OCI-LY7 (cell line): Measurements from ENCODE around the gene MIDN. TPM values are rescaled to one million over a fixed set of nuclear protein-coding genes. Genes with fewer than 3 reads are reported as not detected.

Source experiments
- BruUV-seq: library from RNA; stranded (reverse); fragments of 400-500 nt; replicated peaks from 2 replicates; lab custom pipeline; 2021; lab: Mats Ljungman, UMichigan
- CTCF ChIA-PET: fragments of 300-600 bp; sonication (Branson Sonifier 250); formaldehyde crosslinking; loops from one replicate; lab custom pipeline; 2022; ENCODE audit warnings: antibody characterized with exemption; ENCODE audit not compliant: unreplicated experiment; lab: Charles Lee
- POLR2A ChIA-PET: fragments of 300-600 bp; sonication (Branson Sonifier 250); formaldehyde crosslinking; loops from one replicate; lab custom pipeline; 2022; ENCODE audit warnings: antibody characterized with exemption; lab: Charles Lee
- DNase-seq: peaks from one replicate; pipeline ENCODE4 v3.0.0-alpha.2; 2015; ENCODE audit warnings: low spot score
- H2AFZ ChIP-seq: fragments of 200-600 bp; sonication (generic), shearing (Covaris generic); 2 replicates; pipeline ENCODE4 v1.6.1; 2014; ENCODE audit warnings: mild to moderate bottlenecking, antibody characterized with exemption, low read length, moderate library complexity
- H3K27ac ChIP-seq: fragments of 200-600 bp; sonication (generic); 2 replicates; pipeline ENCODE4 v1.5.1; 2014; ENCODE audit warnings: mixed run types, low read depth, mild to moderate bottlenecking, moderate library complexity, low read length, inconsistent platforms; ENCODE audit not compliant: poor library complexity, severe bottlenecking
- H3K36me3 ChIP-seq: fragments of 200-600 bp; sonication (generic); 2 replicates; pipeline ENCODE4 v1.6.1; 2014; ENCODE audit warnings: mild to moderate bottlenecking, antibody characterized with exemption, low read length, moderate library complexity, mixed read lengths; ENCODE audit not compliant: insufficient read depth
- H3K4me1 ChIP-seq: fragments of 200-600 bp; sonication (generic); 2 replicates; pipeline ENCODE4 v1.5.1; 2014; ENCODE audit warnings: mild to moderate bottlenecking, low read length; ENCODE audit not compliant: insufficient read depth, poor library complexity, severe bottlenecking
- H3K4me2 ChIP-seq: fragments of 200-600 bp; sonication (generic); 2 replicates; pipeline ENCODE4 v1.6.1; 2014; ENCODE audit warnings: mild to moderate bottlenecking, low read length
- H3K4me3 ChIP-seq: fragments of 200-600 bp; sonication (generic); 2 replicates; pipeline ENCODE4 v1.5.1; 2014; ENCODE audit warnings: mild to moderate bottlenecking, low read depth, low read length; ENCODE audit not compliant: poor library complexity, severe bottlenecking
- H3K79me2 ChIP-seq: fragments of 200-600 bp; sonication (generic); 2 replicates; pipeline ENCODE4 v1.6.1; 2016; ENCODE audit warnings: low read depth, mild to moderate bottlenecking, low read length, moderate library complexity, mixed read lengths; ENCODE audit not compliant: insufficient read depth
- H3K9me2 ChIP-seq: fragments of 200-600 bp; sonication (generic); 2 replicates; pipeline ENCODE4 v1.6.1; 2016; ENCODE audit warnings: mild to moderate bottlenecking, low read length, mixed read lengths; ENCODE audit not compliant: insufficient read depth
- H3K9me3 ChIP-seq: fragments of 200-600 bp; sonication (generic); 2 replicates; pipeline ENCODE4 v1.6.1; 2014; ENCODE audit warnings: mild to moderate bottlenecking, mixed run types, low read length, mixed read lengths
- H4K20me1 ChIP-seq: fragments of 200-600 bp; sonication (generic); 2 replicates; pipeline ENCODE4 v1.6.1; 2014; ENCODE audit warnings: mild to moderate bottlenecking, antibody characterized with exemption, low read length, moderate library complexity, mixed read lengths; ENCODE audit not compliant: insufficient read depth
- CTCF ChIP-seq: fragments of 200-600 bp; sonication (generic); conservative IDR thresholded peaks from 2 replicates; pipeline ENCODE4 v1.5.1; 2014; ENCODE audit warnings: mild to moderate bottlenecking, antibody characterized with exemption, low read length, moderate library complexity, mixed read lengths
- EZH2phosphoT487 ChIP-seq: fragments of 200-600 bp; sonication (generic); IDR thresholded peaks from 2 replicates; pipeline ENCODE4 v1.6.1; 2018; ENCODE audit warnings: low read depth, borderline replicate concordance, mild to moderate bottlenecking, mixed run types, antibody characterized with exemption, low read length, moderate library complexity, mixed read lengths
- intact Hi-C: fragments of 100-400 bp; cut with micrococcal nuclease; formaldehyde crosslinking; loops from one replicate; pipeline ENCODE4 v1.10.0; 2022; ENCODE audit not compliant: unreplicated experiment
- total RNA-seq, 2 experiments: library from RNA; depleted of rRNA in 1 of 2; stranded (reverse); fragments of >200 nt in 1 of 2; shearing (Covaris generic) in 1 of 2; gene quantifications; 2 replicates each; pipeline ENCODE4 v1.2.3, GENCODE V29; 2014 to 2022

MIDN gene
- total RNA-seq, 2 experiments from 2014 or later = 20.3 to 70.9 TPM

GRCh38 chr19:1284979-1285736 is 36.8 kb downstream of the MIDN start:
- H3K4me2 ChIP-seq = no peak overlapping the region
- intact Hi-C loops = no loop called here
- no peaks in the 10 kb centered on the region for H3K9me3 ChIP-seq
- H3K4me3 ChIP-seq = no peak overlapping the region
- POLR2A ChIA-PET = no interaction called here
- H3K36me3 ChIP-seq = peaks cover 9% of the 10 kb centered on the region
- H3K4me1 ChIP-seq = no peaks in the 10 kb centered on the region
- TF ChIP-seq EZH2phosphoT487 (no peak), CTCF (no peak)
- no peaks in the 10 kb centered on the region for H3K9me2 ChIP-seq
- CTCF ChIA-PET = no interaction called here
- DNase-seq = no peak
- no peaks in the 10 kb centered on the region for H4K20me1 ChIP-seq
- no peak overlapping the region for H3K27ac ChIP-seq
- H3K79me2 ChIP-seq = no peaks in the 10 kb centered on the region
- BruUV-seq = no TSS peak
- H2AFZ ChIP-seq = no peak overlapping the region

GRCh38 chr19:1285737-1286360 is 37.5 kb downstream of the MIDN start, which contains the start of gene EFNA2:
EFNA2 (plus strand) TSS chr19:1285873; CDS start chr19:1286169, 296 bp downstream.
- Histone ChIP-seq H3K79me2 (no peaks in the 10 kb centered on the region), H3K4me1 (no peaks in the 10 kb centered on the region), H4K20me1 (no peaks in the 10 kb centered on the region), H3K4me2 (no peak within 1 kb of the TSS), H3K36me3 (peaks cover 2% of the 10 kb centered on the region; the same call in 1 of the 2 replicates), H2AFZ (no peak within 1 kb of the TSS), H3K4me3 (no peak within 1 kb of the TSS), H3K9me2 (no peaks in the 10 kb centered on the region), H3K27ac (no peak within 1 kb of the TSS), H3K9me3 (no peaks in the 10 kb centered on the region)
- TF ChIP-seq CTCF (no peak), EZH2phosphoT487 (no peak)
- CTCF ChIA-PET = no interaction called here
- POLR2A ChIA-PET = no interaction called here
- intact Hi-C loops = no loop called here
- BruUV-seq = no TSS peak
- no peak for DNase-seq
